ELR (cell line): ENCODE results near the gene VPS13C.
A peak's percentile ranks its signal among the peaks of the same experiment; 100 is the strongest.
"Not testable (repeated sequence)": the region's sequence is repeated elsewhere in the genome, so short reads cannot be mapped to it uniquely, and the experiment has no call there.

Source experiments
- DNase-seq: peaks from one replicate; pipeline ENCODE4 v3.0.0-alpha.2; 2015; ENCODE audit warnings: low read depth

The VPS13C gene

GRCh38 chr15:62075595-62076277 lies 15.5 kb upstream of the VPS13C start:
- DNase-seq = no peak

GRCh38 chr15:62071711-62072308 lies 11.6 kb upstream of the VPS13C start:
- DNase-seq = peak; percentile 58

- DNase-seq = no peak
These were observed 9.3 kb upstream of the VPS13C start for GRCh38 chr15:62069551-62069950.

GRCh38 chr15:62068810-62069167 lies 8.5 kb upstream of the VPS13C start:
- peak; percentile 34 for DNase-seq

- DNase-seq = peak; percentile 64
These were observed 8.0 kb upstream of the VPS13C start for GRCh38 chr15:62068071-62068809.

- DNase-seq = peak; percentile 32
These were observed 7.3 kb upstream of the VPS13C start for GRCh38 chr15:62067448-62068044.

- DNase-seq = peak; percentile 49
These were observed 6.6 kb upstream of the VPS13C start, which contains the start of gene C2CD4A for GRCh38 chr15:62066663-62067447. Gene C2CD4A, plus strand, starts transcription at chr15:62066977. Its CDS starts 637 bp downstream, at chr15:62067614.

- DNase-seq = peak; percentile 3
These were observed 3.8 kb upstream of the VPS13C start for GRCh38 chr15:62063825-62064635.

GRCh38 chr15:62060896-62061280 lies 641 bp upstream of the VPS13C start:
- no peak for DNase-seq

GRCh38 chr15:62059816-62060112 lies 483 bp downstream of the VPS13C start:
- peak; percentile 72 for DNase-seq

GRCh38 chr15:62059108-62059815 lies 985 bp downstream of the VPS13C start:
- DNase-seq = peak; percentile 39

GRCh38 chr15:62058327-62059028 lies 1.8 kb downstream of the VPS13C start:
- DNase-seq = no peak

- DNase-seq = no peak
These were observed 2.8 kb downstream of the VPS13C start for GRCh38 chr15:62057341-62057980.

GRCh38 chr15:62054979-62055378 lies 5.3 kb downstream of the VPS13C start:
- DNase-seq = no peak

- no peak for DNase-seq
These were observed 6.7 kb downstream of the VPS13C start for GRCh38 chr15:62053439-62054085.

- DNase-seq = no peak
These were observed 7.5 kb downstream of the VPS13C start for GRCh38 chr15:62052713-62053112.

GRCh38 chr15:62051166-62051565 lies 9.1 kb downstream of the VPS13C start:
- no peak for DNase-seq

- no peak for DNase-seq
These were observed 10.1 kb downstream of the VPS13C start for GRCh38 chr15:62050115-62050514.

GRCh38 chr15:62048254-62048653 lies 12.0 kb downstream of the VPS13C start:
- DNase-seq = not testable (repeated sequence)
